ENCODE data around the gene SF3B6. TPM values are rescaled to one million over a fixed set of nuclear protein-coding genes. Genes with fewer than 3 reads are reported as not detected.

SF3B6 gene
- total RNA-seq, 1 experiment from 2014 or later = 141 TPM

DNA sequence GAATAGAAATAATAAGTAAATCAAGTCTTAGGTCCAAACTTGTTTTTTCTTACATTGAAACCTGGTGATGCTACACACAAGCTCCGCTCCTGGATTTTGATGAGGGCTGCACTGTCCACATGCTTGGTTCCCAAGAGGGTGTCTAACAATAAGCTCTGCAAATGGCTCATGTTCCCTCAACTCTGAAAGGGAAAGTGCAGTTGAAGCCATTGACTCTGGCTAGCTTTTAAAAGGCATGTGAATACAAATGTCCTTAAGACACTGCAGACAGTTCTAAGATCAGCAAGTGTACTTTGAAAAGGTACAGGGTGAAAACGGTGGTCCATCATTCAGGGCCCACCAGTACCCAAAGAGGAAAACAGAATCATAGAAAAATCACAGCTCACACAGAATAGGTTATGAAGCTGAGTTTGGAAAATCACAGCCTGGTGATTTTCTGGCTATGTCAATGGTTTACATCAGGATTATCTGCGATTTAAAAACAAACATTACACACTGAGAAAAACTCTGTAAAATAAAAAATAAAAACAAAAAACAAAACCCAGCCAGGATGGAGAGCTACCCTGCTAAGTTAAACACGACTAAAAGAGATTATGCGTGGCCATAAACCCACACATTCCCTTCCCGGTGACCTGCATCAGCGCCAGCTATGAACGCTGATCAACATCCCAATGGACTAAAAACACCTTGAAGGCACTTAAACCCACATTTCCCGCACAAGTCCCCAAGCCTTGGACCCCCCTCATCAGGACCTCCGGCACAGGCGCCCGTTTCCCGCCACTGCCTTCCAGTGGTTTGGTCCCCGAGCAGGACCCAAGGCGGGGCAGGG is 46.5 kb upstream of the SF3B6 start:
- ChIA-PET POLR2A (interaction anchor here (0.5 to 5.4 kb wide), 12 partner anchors 9 to 207 kb away, joined by 3 to 57 read pairs (median 4); partner anchors contain the start of genes SF3B6, TP53I3 and WDCP), CTCF (interaction anchor here (0.5 to 2.0 kb wide), 10 partner anchors 14 to 263 kb away, joined by 3 to 20 read pairs (median 4); partner anchors contain the start of genes ATAD2B and TP53I3)
- H3K4me1 Mint-ChIP-seq (ENCODE audit: insufficient read depth, unreplicated experiment) = peaks cover 16% of the 10 kb centered on the region
- intact Hi-C loops (cut with micrococcal nuclease) = loop anchor here (1.0 kb wide), 1 partner anchor 38 kb away; the partner anchor contains the start of gene TP53I3
- no peaks in the 10 kb centered on the region for H3K27me3 Mint-ChIP-seq (ENCODE audit: insufficient read depth, unreplicated experiment)
- H3K4me3 Mint-ChIP-seq (ENCODE audit: unreplicated experiment) = peak overlapping the region; percentile 79
- no peak for DNase-seq (ENCODE audit: unreplicated experiment)
- H3K9me3 Mint-ChIP-seq (ENCODE audit: unreplicated experiment) = no peaks in the 10 kb centered on the region
- H3K36me3 Mint-ChIP-seq (ENCODE audit: insufficient read depth, unreplicated experiment) = peaks cover under 1% of the 10 kb centered on the region
- TF ChIP-seq, protein P1, sequence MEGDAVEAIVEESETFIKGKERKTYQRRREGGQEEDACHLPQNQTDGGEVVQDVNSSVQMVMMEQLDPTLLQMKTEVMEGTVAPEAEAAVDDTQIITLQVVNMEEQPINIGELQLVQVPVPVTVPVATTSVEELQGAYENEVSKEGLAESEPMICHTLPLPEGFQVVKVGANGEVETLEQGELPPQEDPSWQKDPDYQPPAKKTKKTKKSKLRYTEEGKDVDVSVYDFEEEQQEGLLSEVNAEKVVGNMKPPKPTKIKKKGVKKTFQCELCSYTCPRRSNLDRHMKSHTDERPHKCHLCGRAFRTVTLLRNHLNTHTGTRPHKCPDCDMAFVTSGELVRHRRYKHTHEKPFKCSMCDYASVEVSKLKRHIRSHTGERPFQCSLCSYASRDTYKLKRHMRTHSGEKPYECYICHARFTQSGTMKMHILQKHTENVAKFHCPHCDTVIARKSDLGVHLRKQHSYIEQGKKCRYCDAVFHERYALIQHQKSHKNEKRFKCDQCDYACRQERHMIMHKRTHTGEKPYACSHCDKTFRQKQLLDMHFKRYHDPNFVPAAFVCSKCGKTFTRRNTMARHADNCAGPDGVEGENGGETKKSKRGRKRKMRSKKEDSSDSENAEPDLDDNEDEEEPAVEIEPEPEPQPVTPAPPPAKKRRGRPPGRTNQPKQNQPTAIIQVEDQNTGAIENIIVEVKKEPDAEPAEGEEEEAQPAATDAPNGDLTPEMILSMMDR (IDR thresholded peaks at IDR 0.05; ENCODE audit: unreplicated experiment) = no peak
- BruUV-seq (replicated peaks) = TSS peak; percentile 65
- peak overlapping the region; percentile 39 for H3K27ac Mint-ChIP-seq (ENCODE audit: low read depth, unreplicated experiment)

DNA sequence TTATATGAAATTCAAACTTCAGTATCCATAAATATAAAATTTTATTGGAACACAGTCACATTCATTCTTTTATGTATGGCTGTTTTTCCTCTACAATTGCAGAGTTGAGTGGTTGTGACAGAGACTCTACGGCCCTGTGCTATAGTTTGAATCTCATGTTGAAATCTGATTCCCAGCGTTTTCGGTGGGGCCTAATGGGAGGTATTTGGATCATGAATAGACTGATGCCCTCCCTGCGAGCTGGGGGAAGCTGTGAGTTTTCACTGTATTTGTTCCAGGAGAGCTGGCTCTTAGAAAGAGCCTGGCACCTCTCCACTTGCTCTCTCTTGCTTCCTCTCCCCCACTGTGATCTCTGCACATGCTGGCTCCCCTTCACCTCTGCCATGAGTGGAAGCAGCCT is 45.3 kb upstream of the SF3B6 start:
- DNase-seq (ENCODE audit: unreplicated experiment) = no peak
- POLR2A ChIA-PET = interaction anchor here (1.6 to 5.4 kb wide), 3 partner anchors 10 to 37 kb away, joined by 7 to 57 read pairs (median 15); partner anchors contain the start of gene TP53I3
- H3K9me3 Mint-ChIP-seq (ENCODE audit: unreplicated experiment) = no peaks in the 10 kb centered on the region
- H3K27ac Mint-ChIP-seq (ENCODE audit: low read depth, unreplicated experiment) = no peak overlapping the region
- CTCF ChIA-PET = interaction anchor here (0.9 to 2.0 kb wide), 4 partner anchors 14 to 260 kb away, joined by 3 to 20 read pairs (median 4); partner anchors contain the start of gene TP53I3
- H3K4me3 Mint-ChIP-seq (ENCODE audit: unreplicated experiment) = no peak overlapping the region
- no peaks in the 10 kb centered on the region for H3K27me3 Mint-ChIP-seq (ENCODE audit: insufficient read depth, unreplicated experiment)
- intact Hi-C loops (cut with micrococcal nuclease) = no loop called here
- peaks cover 16% of the 10 kb centered on the region for H3K4me1 Mint-ChIP-seq (ENCODE audit: insufficient read depth, unreplicated experiment)
- TF ChIP-seq, protein P1 (IDR thresholded peaks at IDR 0.05; ENCODE audit: unreplicated experiment) = no peak
- no peaks in the 10 kb centered on the region for H3K36me3 Mint-ChIP-seq (ENCODE audit: insufficient read depth, unreplicated experiment)
- BruUV-seq (replicated peaks) = no TSS peak

DNA sequence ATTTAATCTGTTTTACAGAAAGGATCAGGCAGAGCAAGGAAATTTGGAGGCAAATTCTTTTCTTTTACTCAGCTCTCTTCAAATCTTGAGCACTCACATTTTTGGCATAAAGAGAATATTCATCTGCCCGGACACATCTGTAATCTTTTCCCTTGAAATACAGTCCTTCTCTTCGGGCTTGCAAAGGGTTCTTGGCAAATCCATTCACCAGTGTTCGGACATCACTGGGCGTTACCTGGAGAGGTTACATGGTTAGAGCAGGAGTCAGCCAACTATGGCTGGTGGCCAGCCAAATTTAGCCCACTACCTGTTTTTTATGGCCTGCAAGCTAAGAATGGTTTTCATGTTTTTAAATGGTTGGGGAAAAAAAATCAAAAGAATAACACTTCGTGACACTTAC is 44.9 kb upstream of the SF3B6 start:
- CTCF ChIA-PET = interaction anchor here (2.0 kb wide), 1 partner anchor 37 kb away, joined by 20 read pairs; the partner anchor contains the start of gene TP53I3
- no peaks in the 10 kb centered on the region for H3K27me3 Mint-ChIP-seq (ENCODE audit: insufficient read depth, unreplicated experiment)
- no peaks in the 10 kb centered on the region for H3K9me3 Mint-ChIP-seq (ENCODE audit: unreplicated experiment)
- TF ChIP-seq, protein P1 (IDR thresholded peaks at IDR 0.05; ENCODE audit: unreplicated experiment) = no peak
- intact Hi-C loops (cut with micrococcal nuclease) = no loop called here
- BruUV-seq (replicated peaks) = no TSS peak
- POLR2A ChIA-PET = interaction anchor here (5.4 kb wide), 1 partner anchor 37 kb away, joined by 57 read pairs; the partner anchor contains the start of gene TP53I3
- H3K4me3 Mint-ChIP-seq (ENCODE audit: unreplicated experiment) = no peak overlapping the region
- H3K4me1 Mint-ChIP-seq (ENCODE audit: insufficient read depth, unreplicated experiment) = peaks cover 16% of the 10 kb centered on the region
- no peak for DNase-seq (ENCODE audit: unreplicated experiment)
- H3K27ac Mint-ChIP-seq (ENCODE audit: low read depth, unreplicated experiment) = no peak overlapping the region
- no peaks in the 10 kb centered on the region for H3K36me3 Mint-ChIP-seq (ENCODE audit: insufficient read depth, unreplicated experiment)

DNA sequence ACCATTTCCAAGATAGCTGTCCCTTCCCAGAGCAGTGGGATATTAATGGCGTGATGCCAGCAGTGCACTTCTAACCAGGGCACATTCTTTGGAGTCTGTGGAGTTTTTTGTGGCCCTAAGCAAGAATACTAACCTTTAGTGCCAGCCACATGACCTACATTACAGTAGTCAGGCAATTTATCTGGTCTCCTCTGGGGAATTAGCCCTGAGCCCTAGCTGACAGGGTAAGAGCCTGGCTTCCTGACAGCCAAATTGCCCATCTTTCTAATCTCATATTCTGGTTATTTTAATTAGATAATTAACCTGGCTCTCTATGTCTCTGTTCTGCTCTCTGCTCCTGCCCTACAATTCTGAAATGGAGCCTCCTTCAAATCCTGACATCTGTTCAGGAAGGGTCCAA is 41.8 kb upstream of the SF3B6 start:
- no peaks in the 10 kb centered on the region for H3K4me1 Mint-ChIP-seq (ENCODE audit: insufficient read depth, unreplicated experiment)
- peaks cover 1% of the 10 kb centered on the region for H3K9me3 Mint-ChIP-seq (ENCODE audit: unreplicated experiment)
- TF ChIP-seq, protein P1 (IDR thresholded peaks at IDR 0.05; ENCODE audit: unreplicated experiment) = no peak
- ChIA-PET POLR2A (no interaction called here), CTCF (no interaction called here)
- H3K27ac Mint-ChIP-seq (ENCODE audit: low read depth, unreplicated experiment) = no peak overlapping the region
- H3K27me3 Mint-ChIP-seq (ENCODE audit: insufficient read depth, unreplicated experiment) = no peaks in the 10 kb centered on the region
- DNase-seq (ENCODE audit: unreplicated experiment) = no peak
- H3K36me3 Mint-ChIP-seq (ENCODE audit: insufficient read depth, unreplicated experiment) = no peaks in the 10 kb centered on the region
- intact Hi-C loops (cut with micrococcal nuclease) = no loop called here
- no TSS peak for BruUV-seq (replicated peaks)
- no peak overlapping the region for H3K4me3 Mint-ChIP-seq (ENCODE audit: unreplicated experiment)
